H1 (cell line): Measurements from ENCODE around the gene LRRC8D. TPM values are rescaled to one million over a fixed set of nuclear protein-coding genes. Genes with fewer than 3 reads are reported as not detected.

ENCODE experiments used
- CHD7 ChIP-seq: fragments of 300-600 bp; sonication (generic); IDR thresholded peaks from 2 replicates; pipeline ENCODE4 v1.7.1; 2012; ENCODE audit warnings: low read length, moderate library complexity, mild to moderate bottlenecking, inconsistent platforms; ENCODE audit not compliant: insufficient replicate concordance
- GABPA ChIP-seq: IDR thresholded peaks from 2 replicates; pipeline ENCODE4 v1.6.1; 2011; ENCODE audit warnings: mild to moderate bottlenecking, low read length, moderate library complexity, borderline replicate concordance; ENCODE audit not compliant: insufficient read depth
- JUN ChIP-seq: IDR thresholded peaks from 2 replicates; pipeline ENCODE4 v1.6.1; 2011; ENCODE audit warnings: low read depth, mild to moderate bottlenecking, improper control_type of control experiment, low read length
- JUND ChIP-seq: IDR thresholded peaks from 2 replicates; pipeline ENCODE4 v1.6.1; 2011; ENCODE audit warnings: mild to moderate bottlenecking, improper control_type of control experiment, low read length
- MAFK ChIP-seq: IDR thresholded peaks from 2 replicates; pipeline ENCODE4 v1.6.1; 2012; ENCODE audit warnings: low read depth, mild to moderate bottlenecking, improper control_type of control experiment, low read length
- polyA plus RNA-seq, 7 experiments: library from polyadenylated mRNA; depleted of rRNA in 3 of 7; stranded (reverse) in 5 of 7; unstranded in 2 of 7; fragments of >200 nt in 5 of 7; fragments of 200-250 nt in 2 of 7; gene quantifications; 1 replicate in 5 of 7; 2 replicates in 1 of 7; 4 replicates in 1 of 7; pipeline versions ENCODE4 v1.2.1 to v1.2.3, GENCODE V29; 2011 to 2013; ENCODE audit warnings: missing spikeins in 2 of 7, mixed read lengths in 2 of 7
- total RNA-seq: library from RNA; stranded (reverse); fragmentation: NEBNext Ultra II Directional; extraction: Animal tissue kit (Norgen Biotek cat#: 25700); gene quantifications from 2 replicates; pipeline ENCODE4 v1.2.1, GENCODE V29; 2021

The LRRC8D gene
- total and polyA plus RNA-seq, 2 of the 8 experiments (the other 6 are each of a cell fraction or from before 2014, with no cell fraction given) = 42.0 to 58.5 TPM

GRCh38 chr1:89812992-89813391, 7.8 kb upstream of the LRRC8D start (continued):
- no peak for TF ChIP-seq CHD7
- no peak for TF ChIP-seq JUN
- TF ChIP-seq GABPA = no peak
- TF ChIP-seq JUND = no peak
- no peak for TF ChIP-seq MAFK
